Stomach (tissue), 9 donors: ENCODE data around the gene TMEM190. TPM values are rescaled to one million over a fixed set of nuclear protein-coding genes. Genes with fewer than 3 reads are reported as not detected.
A peak's percentile ranks its signal among the peaks of the same experiment; 100 is the strongest.

Experiments used
- DNase-seq, 2 donors: peaks; one replicate each; pipeline versions ENCODE4 v3.0.0 to v3.0.0-alpha.2; 2013 to 2019
- H3K27ac ChIP-seq, 5 donors: fragments of 200-600 bp in 4 of 5; sonication (generic) in 4 of 5; one replicate each; pipeline ENCODE4 v1.5.1; 2013 to 2019; ENCODE audit warnings: mild to moderate bottlenecking in 1 of 5, moderate library complexity in 1 of 5
- H3K27me3 ChIP-seq, 3 donors: fragments of 200-600 bp; sonication (generic); one replicate each; pipeline ENCODE4 v1.5.1; 2017 to 2019; ENCODE audit warnings: mixed run types in 1 of 3
- H3K36me3 ChIP-seq, 4 donors: fragments of 200-600 bp; sonication (generic); 1 replicate in 3 of 4; 2 replicates in 1 of 4; pipeline ENCODE4 v1.5.1; 2016 to 2019
- H3K4me1 ChIP-seq, 4 donors: fragments of 200-600 bp; sonication (generic); one replicate each; pipeline ENCODE4 v1.5.1; 2016 to 2019
- H3K4me3 ChIP-seq, 4 donors: fragments of 200-600 bp; sonication (generic) in 3 of 4; one replicate each; pipeline ENCODE4 v1.5.1; 2016 to 2019; ENCODE audit warnings: mild to moderate bottlenecking in 1 of 4
- H3K9me3 ChIP-seq, 4 donors: fragments of 200-600 bp; sonication (generic); one replicate each; pipeline ENCODE4 v1.5.1; 2016 to 2019
- CTCF ChIP-seq, 7 experiments: fragments of 450-650 bp in 4 of 7; fragments of 200-600 bp in 3 of 7; sonication (generic) in 3 of 7; IDR thresholded peaks; one replicate each; pipeline ENCODE4 v1.5.1; 2016 to 2019; ENCODE audit warnings: antibody characterized with exemption in 7 of 7, control low read depth in 2 of 7, mild to moderate bottlenecking in 1 of 7
- EP300 ChIP-seq: sonication (generic); formaldehyde crosslinking; IDR thresholded peaks from one replicate; pipeline ENCODE4 v1.6.1; 2017; ENCODE audit warnings: antibody characterized with exemption
- POLR2A ChIP-seq, 4 donors: fragments of 450-650 bp; IDR thresholded peaks; one replicate each; pipeline ENCODE4 v1.6.1; 2016; ENCODE audit warnings: antibody characterized with exemption in 4 of 4, control low read depth in 2 of 4, mild to moderate bottlenecking in 1 of 4, moderate library complexity in 1 of 4
- POLR2AphosphoS5 ChIP-seq, 3 donors: sonication (generic); formaldehyde crosslinking; IDR thresholded peaks; one replicate each; pipeline ENCODE4 v1.6.1; 2016; ENCODE audit warnings: antibody characterized with exemption in 3 of 3
- WGBS, 5 donors: extraction: QIAGEN DNeasy Blood & Tissue Kit in 3 of 5; methylation state at CpG; one replicate each; pipeline versions ENCODE4 v1.1.5 to v1.1.7; 2013 to 2018; 5-methylcytosine and 5-hydroxymethylcytosine counted together
- intact Hi-C: fragments of 100-400 bp; cut with DNase I; formaldehyde crosslinking; loops from one replicate; pipeline ENCODE4 v1.15.1; 2023; ENCODE audit warnings: low total_unique reads
- polyA plus RNA-seq, 3 donors: library from polyadenylated mRNA; stranded (reverse); fragments of 200-250 nt; gene quantifications; one replicate each; pipeline ENCODE4 v1.2.3, GENCODE V29; 2013
- total RNA-seq, 5 donors: library from RNA; depleted of rRNA; stranded (reverse); fragments of >200 nt; gene quantifications; one replicate each; pipeline versions ENCODE4 v1.1.0 to v1.2.3, GENCODE V29; 2014 to 2016
- donor health status: healthy with polysubstance abuse.
- donor health status: Bipolar disorder and iron deficiency.
- donor health status: healthy.

Gene TMEM190
- total and polyA plus RNA-seq, 8 donors: 0.68 to 1.3 TPM; not detected in 6

GRCh38 chr19:55341595-55342531, 34.8 kb upstream of the TMEM190 start:
- H3K36me3 ChIP-seq: peaks cover 16 to 45% (median 33%) of the 10 kb centered on the region in 4 donors
- DNase-seq: no peak
- H3K27me3 ChIP-seq: no peaks in the 10 kb centered on the region
- peaks cover 17 to 47% (median 42%) of the 10 kb centered on the region in 4 donors for H3K4me1 ChIP-seq
- H3K27ac ChIP-seq: no peak overlapping the region
- WGBS, 5 donors: 80 to 90% (median 88%) methylated on average over 18 to 50 of the region's 50 CpGs
- TF ChIP-seq POLR2A (IDR thresholded peaks at IDR 0.05): no peak
- intact Hi-C loops: no loop called here
- peak overlapping the region; percentile 65 to 89 (median 78) for H3K4me3 ChIP-seq
- H3K9me3 ChIP-seq: no peaks in the 10 kb centered on the region

- DNase-seq: no peak
- H3K9me3 ChIP-seq: no peaks in the 10 kb centered on the region
- H3K4me1 ChIP-seq: peaks cover 17 to 37% (median 34%) of the 10 kb centered on the region in 4 donors
- intact Hi-C loops: no loop called here
- peaks cover 16 to 54% (median 42%) of the 10 kb centered on the region in 4 donors for H3K36me3 ChIP-seq
- peaks cover 0 to 2% (median 0%) of the 10 kb centered on the region in 3 donors for H3K27me3 ChIP-seq
- no peak overlapping the region for H3K27ac ChIP-seq
- 74 to 84% (median 76%) methylated on average over 9 of the region's 9 CpGs for WGBS, 5 donors
- TF ChIP-seq EP300 (no peak), CTCF (IDR thresholded peaks at IDR 0.05) (no peak), POLR2A (IDR thresholded peaks at IDR 0.05) (no peak), POLR2AphosphoS5 (IDR thresholded peaks at IDR 0.05) (no peak)
- no peak overlapping the region for H3K4me3 ChIP-seq
Observed at GRCh38 chr19:55344444-55344843, 32.2 kb upstream of the TMEM190 start.

DNA sequence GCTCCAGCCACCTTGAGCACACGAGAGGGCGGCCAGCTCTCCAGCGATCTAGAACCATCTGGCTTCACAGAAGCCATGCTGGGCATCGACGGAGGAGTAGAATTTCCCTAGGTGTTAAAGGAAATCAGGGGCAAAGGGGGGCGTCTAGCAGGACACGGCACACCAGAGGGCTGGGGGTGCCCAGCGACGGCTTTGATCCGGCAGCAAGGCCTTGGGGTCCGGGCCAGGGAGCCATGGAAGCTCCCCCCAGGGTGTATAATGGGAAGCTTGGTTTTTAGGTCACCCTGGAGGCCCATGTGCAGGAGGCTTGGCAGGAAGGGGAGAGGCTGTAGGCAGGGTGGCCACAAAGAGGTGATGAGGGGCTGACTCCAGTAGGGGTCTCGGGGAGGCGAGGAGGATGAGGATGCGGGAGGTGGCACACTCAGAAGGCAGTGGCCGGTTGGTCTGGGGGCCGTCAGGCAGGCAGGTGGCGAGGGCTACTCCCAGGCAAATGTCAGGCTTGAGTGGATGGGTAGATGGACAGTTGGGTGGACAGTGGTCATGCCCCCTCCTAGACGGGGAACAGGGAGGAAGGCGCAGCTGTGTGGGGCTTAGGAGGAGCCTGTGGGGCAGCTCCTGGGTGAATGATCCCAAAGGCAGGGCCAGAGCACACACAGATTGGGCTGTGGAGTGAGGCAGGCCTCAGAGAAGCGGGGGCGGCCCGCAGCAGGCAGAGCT, 31.4 kb upstream of the TMEM190 start:
- WGBS, 5 donors: 82 to 87% (median 86%) methylated on average over 22 of the region's 22 CpGs
- intact Hi-C loops: no loop called here
- no peak for DNase-seq
- Histone ChIP-seq H3K27me3 (peaks cover 0 to 9% (median 0%) of the 10 kb centered on the region in 3 donors), H3K4me1 (peaks cover 15 to 33% (median 28%) of the 10 kb centered on the region in 4 donors), H3K9me3 (no peaks in the 10 kb centered on the region), H3K27ac (no peak overlapping the region), H3K4me3 (no peak overlapping the region), H3K36me3 (peaks cover 16 to 54% (median 42%) of the 10 kb centered on the region in 4 donors)
- TF ChIP-seq POLR2AphosphoS5 (IDR thresholded peaks at IDR 0.05) (no peak), CTCF (IDR thresholded peaks at IDR 0.05) (no peak), EP300 (no peak), POLR2A (IDR thresholded peaks at IDR 0.05) (no peak)

DNA sequence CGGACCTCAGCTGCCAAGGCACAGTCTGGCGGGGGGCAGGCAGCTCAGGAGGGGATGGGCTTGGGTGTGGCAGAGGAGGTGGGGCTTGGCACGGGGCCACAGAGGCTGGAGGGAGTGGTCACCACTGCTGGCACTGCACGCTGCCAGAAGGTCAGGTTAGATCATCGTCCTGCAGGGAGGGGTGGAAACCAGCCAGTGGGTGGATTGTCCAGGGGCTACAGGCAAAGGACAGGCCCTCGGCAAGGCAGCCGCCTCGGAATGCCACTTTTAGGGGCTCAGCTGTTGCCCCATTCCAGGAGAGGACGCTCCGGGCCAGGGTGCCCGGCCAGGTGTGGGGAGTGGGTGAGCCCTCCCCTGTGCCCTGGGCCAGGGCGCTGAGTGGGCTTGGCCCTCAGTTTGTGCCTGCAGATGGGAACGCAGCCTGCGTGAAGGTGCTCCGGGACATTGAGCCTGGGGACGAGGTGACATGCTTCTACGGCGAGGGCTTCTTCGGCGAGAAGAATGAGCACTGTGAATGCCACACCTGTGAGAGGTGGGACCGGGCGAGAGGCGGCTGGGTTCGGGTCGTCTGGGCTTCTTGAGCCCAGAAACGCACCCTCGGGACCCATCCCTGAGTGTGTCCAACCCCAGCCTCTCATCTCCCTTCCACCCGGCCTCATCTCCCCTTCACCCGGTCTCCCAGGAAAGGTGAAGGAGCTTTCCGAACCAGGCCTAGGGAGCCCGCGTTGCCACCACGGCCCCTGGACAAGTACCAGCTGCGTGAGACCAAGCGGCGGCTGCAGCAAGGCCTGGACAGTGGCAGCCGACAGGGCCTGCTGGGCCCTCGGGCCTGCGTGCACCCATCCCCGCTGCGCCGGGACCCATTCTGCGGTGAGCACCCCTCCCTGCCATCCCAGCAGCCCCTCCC, 30.6 kb upstream of the TMEM190 start:
- no peak for TF ChIP-seq EP300
- TF ChIP-seq CTCF (IDR thresholded peaks at IDR 0.05): no peak
- TF ChIP-seq POLR2AphosphoS5 (IDR thresholded peaks at IDR 0.05): no peak
- no peak for TF ChIP-seq POLR2A (IDR thresholded peaks at IDR 0.05)
- peak; percentile 51 to 83 for DNase-seq
- WGBS, 5 donors: 76 to 83% (median 82%) methylated on average over 42 to 43 of the region's 43 CpGs
- Histone ChIP-seq H3K9me3 (no peaks in the 10 kb centered on the region), H3K36me3 (peaks cover 16 to 54% (median 42%) of the 10 kb centered on the region in 4 donors), H3K27ac (no peak overlapping the region), H3K4me3 (no peak overlapping the region), H3K27me3 (peaks cover 0 to 17% (median 0%) of the 10 kb centered on the region in 3 donors), H3K4me1 (peaks cover 6 to 25% (median 20%) of the 10 kb centered on the region in 4 donors)
- intact Hi-C loops: no loop called here
